ENCODE measurements around the gene ZNF212.
"Not testable (repeated sequence)": the region's sequence is repeated elsewhere in the genome, so short reads cannot be mapped to it uniquely, and the experiment has no call there.

The ZNF212 gene

DNA sequence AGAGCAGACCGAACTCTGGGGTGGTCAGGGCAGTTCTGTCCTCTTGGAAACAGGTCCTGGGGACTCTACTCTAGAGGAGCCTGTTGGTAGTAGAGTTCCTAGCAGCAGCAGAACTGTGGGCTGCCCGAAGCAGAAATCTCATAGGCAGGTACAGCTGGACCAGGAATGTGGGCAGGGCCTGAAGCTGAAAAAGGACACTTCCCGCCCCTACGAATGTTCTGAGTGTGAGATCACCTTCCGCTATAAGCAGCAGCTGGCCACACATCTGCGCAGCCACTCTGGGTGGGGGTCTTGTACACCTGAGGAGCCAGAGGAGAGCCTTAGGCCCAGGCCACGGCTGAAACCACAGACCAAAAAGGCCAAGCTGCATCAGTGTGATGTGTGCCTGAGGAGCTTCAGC is 14.2 kb downstream of the ZNF212 start:
- DNase-seq = no peak

DNA sequence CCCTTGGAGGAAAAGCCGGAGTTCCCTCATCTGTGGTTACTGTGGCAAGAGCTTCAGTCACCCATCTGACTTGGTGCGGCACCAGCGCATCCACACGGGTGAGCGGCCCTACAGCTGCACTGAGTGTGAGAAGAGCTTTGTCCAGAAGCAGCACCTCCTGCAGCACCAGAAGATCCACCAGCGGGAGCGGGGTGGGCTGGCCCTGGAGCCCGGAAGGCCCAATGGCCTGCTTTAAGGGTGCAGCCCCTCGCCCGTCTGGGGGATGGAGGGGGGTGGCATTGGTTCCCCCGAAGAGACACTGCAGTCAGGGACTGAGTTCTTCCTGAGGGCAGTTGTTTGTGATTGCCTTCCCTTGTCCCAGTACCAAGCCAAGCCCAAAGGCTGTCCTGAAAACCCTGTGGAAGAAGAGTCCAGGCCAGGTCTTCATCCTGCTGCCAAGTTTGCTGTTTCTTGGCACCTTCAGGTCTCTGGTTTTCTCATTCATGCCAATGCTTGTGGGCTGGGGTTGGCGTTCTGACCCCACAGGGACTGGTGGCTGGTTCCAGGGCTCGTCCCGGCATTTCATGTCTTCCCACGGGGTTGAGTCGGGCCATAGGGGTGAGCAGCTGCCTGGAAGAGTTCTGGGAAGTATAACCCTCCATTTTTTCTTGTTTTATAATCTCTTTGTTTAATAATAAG is 14.9 kb downstream of the ZNF212 start:
- peak in 5 of 14 donors; percentile 11 to 31 (median 27) for DNase-seq

DNA sequence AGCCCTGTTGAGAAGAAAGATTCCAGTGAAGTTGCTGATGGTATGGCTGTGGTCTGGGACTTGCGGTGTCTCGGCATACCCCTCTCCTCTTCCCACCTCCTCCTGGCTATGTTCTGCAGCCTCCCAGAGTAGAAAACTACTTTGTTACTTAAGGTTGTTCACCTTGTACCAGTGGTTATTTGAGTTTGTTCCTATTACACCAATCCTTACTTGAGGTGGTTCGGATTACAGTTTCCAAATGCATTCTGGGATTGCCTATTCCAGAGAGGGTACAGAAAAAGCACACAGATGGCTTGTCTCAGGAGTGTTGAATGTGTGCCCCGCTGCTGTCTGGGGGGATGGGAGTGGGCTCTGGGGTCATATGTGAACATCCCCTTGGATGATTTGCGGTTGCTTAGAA is 15.7 kb downstream of the ZNF212 start:
- DNase-seq = no peak

DNA sequence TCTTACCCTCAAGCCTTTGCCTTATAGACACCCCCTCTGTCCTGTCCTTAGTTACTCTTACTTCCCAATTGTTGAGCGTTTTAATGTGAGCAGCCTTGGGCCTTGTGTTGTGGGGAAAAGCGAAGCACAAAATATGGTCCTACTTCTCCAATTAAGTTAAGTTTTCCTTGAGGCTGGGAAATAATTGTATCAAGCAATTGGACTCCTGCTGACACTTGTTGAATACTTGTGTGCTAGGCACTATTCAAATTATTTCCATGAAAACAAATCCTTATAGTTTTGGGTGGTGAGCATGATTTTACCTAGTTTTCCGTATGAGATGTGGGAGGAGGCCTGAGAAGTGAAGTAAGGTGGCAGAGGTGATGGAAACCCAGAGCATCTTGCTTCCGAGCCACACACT is 17.1 kb downstream of the ZNF212 start:
- DNase-seq = no peak

DNA sequence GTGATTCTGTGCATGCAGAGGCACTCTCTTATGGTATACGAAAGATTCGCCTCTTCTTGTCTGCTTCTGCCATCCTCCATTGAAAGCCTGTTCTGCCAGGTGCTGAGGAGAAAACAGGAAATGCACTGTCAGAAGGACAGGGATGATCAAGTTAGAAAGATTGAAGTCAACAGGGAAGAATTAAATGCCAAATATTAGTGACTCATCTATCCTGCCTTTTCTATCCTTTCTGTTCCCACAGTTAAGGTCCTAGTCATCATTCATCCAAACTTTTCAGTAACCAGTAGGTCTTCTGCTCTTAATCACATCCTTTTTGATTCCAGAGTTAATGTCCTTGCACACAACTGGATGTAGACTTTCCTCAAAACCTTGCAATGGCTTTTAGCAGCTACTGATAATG is 17.7 kb downstream of the ZNF212 start:
- DNase-seq = no peak

DNA sequence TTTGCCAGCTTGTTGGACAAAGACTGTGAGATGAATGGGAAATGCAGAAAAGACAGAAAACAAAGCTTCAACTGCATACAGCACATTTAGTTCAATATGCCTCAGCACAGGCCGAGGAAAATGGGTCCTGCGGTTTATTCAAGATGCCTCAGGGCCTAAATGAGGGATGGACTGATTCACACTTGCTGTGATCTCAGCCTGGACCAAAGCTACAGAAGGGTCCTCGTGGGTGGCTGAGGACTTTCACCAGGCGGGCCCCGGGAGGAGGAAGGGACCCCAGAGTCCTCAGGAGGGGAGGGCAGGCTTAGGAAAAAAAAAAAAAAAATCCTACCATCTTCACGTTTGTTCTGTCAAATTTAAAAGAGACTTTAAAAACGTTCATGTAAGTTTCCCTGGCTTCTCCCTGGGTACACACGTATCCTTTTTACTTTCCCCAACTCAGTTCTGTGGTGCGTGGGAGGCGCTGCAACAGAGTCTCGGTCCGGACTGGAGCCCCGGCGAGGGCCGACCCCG is 21.9 kb downstream of the ZNF212 start:
- DNase-seq = peak in 2 of 14 donors; percentile 46 to 55

DNA sequence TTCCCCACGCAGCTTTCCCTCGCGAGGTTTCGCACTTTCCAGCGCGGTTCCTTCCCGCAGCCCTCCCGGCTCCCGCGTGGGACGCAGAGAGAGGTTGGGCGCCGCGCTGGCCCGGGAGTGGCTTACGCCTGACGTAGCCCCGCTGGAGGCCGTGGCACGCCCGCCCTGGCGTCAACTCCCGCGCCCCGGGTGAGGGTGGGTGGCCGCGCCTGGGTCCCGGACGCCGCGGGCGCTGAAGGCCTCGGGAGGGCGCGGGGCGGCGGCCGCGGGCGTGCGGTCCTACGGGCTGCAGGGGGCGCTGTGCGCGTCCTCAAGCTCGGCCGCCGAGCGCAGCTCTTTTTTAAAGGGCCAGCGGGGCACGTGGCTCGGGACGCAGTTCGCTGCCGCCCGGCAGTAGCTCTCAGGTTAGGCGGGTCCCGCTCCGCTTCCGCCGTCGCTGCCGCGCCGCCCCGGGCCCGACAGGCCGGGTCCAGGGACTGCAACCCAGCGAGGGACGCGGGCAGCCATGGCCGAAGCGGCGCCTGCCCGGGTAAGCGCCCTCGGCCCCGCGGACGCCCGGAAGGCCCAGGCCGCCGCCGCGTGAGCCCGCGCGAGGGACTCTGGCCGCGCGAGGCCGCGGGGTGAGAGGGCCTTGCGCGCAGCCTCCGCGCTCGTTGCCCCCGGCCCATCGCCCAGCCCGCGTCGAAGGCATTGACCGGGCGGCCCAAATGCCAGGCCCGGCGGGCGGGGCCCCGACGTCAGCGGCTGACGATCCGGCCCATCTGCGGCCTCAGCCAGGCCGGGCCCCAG is 22.6 kb downstream of the ZNF212 start, which contains the start of gene ZNF783:
Gene ZNF783 (plus strand): TSS at position 368 of the 789 bp plus-strand sequence. CDS start 138 bp downstream, at position 506.
- peak in 13 of 14 donors; percentile 36 to 87 (median 67) for DNase-seq

DNA sequence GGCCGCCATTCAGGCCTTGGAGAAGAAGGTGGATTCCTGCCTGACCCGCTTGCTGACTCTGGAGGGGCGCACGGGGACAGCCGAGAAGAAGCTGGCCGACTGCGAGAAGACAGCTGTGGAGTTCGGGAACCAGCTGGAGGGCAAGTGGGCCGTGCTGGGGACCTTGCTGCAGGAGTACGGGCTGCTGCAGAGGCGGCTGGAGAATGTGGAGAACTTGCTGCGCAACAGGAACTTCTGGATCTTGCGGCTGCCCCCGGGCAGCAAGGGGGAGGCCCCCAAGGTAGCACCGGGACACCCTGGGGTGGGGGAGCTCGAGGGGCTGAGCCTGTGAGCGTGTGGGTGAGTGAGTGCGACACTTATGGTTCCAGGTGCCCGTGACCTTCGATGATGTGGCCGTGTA is 27.0 kb downstream of the ZNF212 start:
- DNase-seq = no peak

DNA sequence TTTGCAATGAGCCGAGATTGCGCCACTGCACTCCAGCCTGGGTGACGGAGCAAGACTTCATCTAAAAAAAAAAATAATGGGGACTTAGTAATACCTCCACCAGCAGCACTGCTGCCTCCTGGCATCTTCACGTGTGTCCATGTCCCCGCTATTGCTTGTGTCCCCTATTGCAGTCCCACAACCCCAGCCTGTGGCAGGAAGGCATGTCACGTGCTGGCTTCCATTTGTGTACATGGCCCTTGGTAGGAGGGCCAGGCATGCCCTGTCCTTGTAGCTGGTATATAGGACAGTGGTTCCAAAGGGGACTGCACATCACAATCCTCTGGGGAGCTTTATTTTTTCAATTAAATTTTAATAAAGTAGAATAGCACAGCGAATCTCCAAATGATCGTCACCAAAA is 28.3 kb downstream of the ZNF212 start:
- no peak for DNase-seq

DNA sequence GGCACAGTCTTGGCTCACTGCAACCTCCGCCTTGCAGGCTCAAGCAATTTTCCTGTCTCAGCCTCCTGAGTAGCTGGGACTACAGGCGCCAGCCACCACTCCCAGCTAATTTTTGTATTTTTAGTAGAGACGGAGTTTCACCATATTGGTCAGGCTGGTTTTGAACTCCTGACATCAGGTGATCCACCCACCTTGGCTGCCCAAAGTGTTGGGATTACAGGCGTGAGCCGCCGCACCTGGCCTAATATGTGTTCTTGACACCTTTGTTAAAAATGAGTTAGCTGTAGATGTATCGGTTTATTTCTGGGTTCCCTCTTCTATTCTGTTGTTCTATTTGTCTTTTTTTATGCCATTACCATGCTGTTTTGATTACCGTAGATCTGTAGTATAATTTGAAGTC is 35.0 kb downstream of the ZNF212 start:
- not testable (repeated sequence) for DNase-seq

DNA sequence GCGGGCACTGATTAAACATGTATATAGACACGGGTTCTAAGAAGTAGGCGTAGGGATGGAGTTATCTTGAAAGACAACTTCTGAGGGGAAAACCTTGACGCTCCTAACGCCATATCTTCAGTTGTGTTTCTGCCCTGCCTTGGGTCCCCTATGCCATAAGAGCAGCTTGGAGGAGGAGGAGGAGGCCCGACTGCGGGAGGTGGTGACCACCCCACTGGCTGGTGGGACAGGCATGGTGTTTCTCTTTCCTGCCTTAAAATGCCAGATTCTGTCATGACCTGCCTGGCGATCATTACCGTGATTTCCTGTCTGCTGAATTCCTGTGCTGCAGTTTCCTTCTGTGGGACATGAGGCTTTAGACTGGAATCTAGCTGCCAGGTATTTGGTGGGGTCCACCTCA is 38.4 kb downstream of the ZNF212 start:
- DNase-seq = no peak

DNA sequence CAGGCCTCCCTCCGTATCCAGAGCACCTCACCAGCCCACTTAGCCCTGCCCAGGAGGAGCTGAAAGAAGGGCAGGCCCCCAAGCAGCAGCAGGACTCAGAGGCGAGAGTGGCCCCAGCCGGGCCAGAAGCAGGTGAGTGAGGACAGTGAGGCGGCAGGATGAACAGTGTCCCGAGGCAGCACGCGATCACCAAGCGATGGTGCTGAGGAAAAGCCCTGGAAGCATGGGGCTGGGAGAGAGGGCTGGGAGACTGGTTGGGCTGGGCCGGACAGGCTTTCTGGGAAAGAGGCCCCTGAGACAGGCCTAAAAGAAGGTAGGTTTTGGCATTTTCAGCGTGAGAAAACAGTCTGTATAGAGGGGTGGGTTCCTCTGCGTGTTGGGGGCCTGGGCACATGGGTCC is 38.9 kb downstream of the ZNF212 start:
- no peak for DNase-seq

DNA sequence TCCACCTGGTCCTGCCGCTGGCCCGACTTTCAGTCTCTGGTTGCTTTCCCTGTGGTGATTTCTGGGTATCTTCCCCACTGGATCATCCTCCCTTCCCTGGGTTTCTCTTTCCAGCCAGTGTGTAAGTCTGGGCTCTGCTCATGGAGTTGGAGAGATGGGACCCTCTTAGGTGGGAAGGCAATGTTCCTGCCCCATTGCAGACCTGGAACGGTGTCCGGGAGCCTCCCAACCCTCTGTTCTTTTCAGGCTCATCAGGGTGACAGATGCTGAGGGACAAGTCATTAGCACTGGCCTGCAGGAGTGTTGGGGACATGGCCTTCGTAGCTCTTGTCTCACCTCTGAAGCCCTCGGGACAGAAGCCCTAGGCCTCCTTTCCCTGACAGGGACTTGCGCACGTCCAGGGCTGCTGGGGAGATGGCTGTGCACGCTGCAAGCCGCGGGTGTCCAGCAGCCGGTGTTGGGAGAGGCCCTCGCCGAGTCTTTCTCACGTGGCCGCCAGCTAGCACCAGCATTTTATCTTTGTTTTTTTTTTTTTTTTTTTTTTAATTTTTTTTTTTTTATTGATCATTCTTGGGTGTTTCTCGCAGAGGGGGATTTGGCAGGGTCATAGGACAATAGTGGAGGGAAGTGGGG is 39.8 kb downstream of the ZNF212 start:
- no peak for DNase-seq

DNA sequence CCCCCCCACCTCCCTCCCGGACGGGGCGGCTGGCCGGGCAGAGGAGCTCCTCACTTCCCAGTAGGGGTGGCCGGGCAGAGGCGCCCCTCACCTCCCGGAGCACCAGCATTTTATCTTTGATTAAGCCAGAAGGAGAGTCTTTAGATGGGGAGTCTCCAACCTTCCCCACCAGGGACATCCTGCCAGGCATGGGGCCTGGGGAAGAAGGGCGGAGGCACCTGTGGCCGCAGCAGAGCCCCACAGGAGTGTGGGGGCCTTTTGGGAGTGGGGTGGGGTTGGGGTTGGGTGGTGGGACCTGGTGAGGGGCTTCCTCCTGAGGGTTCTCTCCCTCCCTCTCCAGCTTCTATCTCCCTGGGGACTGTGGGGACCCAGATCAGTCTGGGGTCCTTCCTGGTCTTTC is 40.7 kb downstream of the ZNF212 start:
- DNase-seq = no peak

DNA sequence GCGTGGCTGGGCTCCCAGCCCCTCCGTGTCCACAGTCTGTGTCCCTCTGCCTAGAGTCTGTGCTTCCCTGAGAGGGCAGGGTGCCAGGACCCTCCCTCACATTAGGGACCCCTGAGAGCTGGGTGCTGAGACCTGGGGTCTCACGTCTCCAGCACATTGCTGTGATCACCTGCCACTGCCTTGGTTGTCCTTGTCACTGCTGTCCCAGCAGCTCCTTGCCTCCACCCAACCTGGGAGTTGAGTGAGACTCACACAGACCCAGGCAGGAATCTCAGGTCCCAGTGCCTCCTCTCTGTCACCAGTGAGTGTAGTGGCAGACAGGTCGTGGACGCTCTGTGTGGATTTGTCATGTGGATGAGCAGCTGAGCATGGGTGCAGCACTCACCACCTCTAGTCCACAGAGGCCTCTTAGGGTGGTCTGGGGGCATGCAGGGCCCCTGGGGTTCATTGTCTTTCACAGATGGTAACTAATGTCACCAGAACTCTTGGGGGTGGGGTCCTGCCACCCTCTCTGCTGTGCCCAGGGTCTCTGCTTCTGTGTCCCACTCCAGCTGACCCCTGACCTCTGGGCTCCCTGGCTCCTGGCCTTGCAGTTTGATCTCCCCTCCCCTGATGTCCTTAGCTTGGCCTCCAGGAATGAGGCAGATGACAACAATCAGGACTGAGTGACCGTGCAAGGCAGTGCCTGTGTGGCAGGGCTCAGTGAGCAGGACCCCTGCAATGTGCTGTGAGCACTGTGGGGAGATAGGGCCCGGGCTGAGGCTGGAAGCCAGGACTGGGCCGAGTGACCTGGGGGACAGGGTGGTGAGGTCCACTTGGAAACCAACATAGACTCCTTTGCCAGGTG is 41.4 kb downstream of the ZNF212 start:
- no peak for DNase-seq

DNA sequence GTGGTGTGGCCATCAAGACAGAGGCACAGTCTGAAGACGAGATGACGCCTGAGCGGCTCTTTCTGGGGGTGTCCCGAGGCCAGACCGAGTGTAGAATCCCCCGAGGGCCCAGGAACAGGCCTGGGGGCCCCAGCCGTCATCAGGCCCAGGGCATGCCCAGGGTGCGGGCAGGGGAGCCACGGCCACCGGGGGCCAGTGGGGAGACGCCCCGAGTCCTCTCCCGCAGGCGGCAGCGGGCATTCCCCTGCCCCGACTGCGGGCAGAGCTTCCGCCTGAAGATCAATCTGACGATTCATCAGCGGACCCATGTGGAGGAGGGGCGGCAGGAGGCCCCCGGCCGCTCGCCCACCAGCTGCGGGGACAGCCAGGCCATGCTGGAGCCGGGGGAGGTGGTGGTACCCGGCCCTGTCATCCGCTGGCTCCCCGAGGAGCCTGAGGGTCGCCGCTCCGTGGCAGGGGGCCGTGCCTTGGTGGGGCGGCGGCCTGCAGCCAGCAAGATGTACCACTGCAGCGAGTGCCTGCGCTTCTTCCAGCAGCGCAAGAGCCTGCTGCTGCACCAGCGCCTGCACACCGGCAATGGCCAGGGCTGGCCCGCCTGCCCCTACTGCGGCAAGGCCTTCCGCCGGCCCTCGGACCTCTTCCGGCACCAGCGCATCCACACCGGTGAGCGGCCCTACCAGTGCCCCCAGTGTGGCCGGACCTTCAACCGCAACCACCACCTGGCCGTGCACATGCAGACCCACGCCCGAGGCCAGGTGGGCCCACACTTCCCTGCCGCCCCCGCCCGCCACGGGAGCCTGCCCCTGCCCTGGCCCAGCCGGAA is 42.3 kb downstream of the ZNF212 start:
- DNase-seq = no peak

DNA sequence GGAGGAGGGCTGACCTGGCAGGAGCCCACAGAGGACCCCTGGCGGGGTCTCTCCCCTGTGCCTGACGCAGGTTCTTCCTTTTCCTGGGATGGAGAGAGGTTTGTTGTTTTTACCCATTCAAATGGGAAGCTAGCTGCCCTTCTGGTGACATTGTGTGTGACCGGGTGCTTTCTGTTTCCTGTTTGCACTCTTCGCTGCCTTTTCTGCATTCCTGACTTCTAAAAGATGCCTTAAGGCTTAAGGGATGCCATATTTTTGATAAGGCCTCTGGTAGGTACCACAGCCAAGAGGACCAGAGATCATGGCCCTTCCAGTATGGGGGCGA is 42.8 kb downstream of the ZNF212 start:
- DNase-seq = no peak

DNA sequence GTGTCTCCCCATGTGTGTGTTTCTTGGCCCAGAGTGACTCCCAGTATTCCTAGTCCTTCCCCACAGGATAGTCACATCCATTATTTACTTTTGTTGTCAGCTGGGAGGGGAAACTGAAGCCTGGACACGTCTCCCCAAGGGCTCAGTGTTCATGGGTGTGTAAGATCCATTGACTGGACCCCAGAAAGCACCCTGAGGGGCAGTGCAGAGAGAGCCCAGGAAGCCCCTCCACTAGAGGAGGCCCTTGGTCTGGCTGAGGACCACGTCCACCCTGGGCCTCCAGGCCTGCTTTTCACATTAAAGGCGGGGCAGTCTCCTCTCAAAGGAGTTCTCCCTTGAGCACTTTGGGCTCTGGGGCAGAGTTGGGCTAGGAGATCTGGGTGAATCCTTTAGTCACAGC is 43.9 kb downstream of the ZNF212 start:
- DNase-seq = no peak

DNA sequence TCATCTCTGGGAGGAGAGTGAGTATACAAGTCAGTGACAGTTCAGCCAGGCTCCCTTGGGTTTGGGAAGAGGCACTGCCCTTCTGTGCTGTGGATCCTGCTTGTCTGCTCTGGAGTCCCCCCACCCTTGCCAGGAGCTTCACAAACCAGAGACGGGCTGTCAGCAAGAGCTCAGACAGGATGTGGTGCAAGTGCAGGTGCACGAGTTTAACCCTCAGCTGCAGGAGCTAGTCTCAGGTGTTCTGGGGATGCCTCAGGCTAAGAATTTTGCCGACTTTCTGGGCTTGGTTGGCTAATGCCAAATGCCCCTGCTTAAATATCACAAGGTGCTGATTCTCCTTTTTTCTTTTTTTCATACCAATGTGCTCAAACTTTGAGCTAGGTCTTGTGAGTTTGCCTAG is 44.9 kb downstream of the ZNF212 start:
- DNase-seq = no peak

DNA sequence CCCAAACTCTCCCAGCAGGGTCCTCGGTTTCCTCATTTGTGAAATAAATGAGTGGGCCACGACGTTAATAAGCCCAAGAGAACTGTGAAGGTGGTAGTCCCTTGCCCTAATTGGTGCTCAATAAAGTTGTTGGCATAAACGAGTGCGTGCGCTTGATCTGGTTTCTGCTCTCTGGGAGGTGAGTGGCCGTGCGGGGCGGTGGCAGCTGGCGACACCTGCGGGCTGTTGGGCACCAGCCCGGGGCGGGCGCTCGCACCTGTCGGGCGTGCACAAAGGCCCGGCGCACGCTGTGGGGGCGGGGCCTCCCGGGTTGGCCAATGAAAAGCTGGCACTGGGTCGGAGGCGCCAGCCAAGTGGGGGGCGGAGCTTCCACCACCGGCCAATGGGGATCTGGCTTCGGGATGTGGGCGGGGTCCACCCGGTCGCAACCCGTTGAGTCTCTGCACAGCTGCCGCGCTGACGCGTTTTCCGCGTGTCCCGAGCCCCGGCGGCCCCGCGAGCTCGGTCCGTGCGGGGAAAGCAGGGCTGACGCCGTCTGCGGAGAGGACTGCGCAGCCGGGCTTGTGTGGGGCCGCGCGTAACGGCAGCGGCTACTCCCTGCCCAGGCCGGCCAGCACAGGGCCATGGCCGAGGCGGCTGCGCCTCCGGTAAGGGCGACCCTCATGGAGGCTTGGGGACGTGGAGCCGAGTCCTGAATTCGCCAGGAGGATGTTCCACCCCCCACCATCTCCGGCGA is 45.6 kb downstream of the ZNF212 start:
- peak; percentile 26 to 90 (median 85) for DNase-seq

DNA sequence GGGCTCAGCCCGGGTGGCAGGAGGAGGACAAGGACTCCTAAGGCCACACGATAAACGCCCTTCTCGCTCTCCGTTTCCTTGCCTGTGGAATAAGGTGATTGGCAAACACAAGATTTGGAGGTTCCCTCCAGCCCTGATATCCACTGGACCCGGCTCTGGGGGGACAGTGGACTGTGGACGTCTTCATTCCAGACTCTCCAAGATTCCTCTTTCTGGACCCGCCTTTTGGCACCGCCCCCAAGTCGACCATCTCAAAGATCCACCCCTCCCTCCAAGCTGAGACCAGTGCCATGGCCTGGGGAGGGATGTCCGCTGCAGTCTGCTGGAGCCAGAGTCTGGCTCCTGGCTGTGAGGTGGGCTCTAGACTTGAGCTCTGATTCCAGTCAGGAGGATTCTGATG is 46.2 kb downstream of the ZNF212 start:
- peak in 2 of 14 donors; percentile 16 to 54 for DNase-seq
